PFSK-1 (cell line): Measurements from ENCODE around the gene THUMPD3. TPM values are rescaled to one million over a fixed set of nuclear protein-coding genes. Genes with fewer than 3 reads are reported as not detected.
A peak's percentile ranks its signal among the peaks of the same experiment; 100 is the strongest.

Experiments
- FOXP2 ChIP-seq: optimal IDR thresholded peaks from 2 replicates; pipeline ENCODE3; 2011; ENCODE audit warnings: borderline replicate concordance, control low read depth, inconsistent platforms; ENCODE audit not compliant: insufficient read depth; ENCODE audit errors: extremely low read length, extremely low read depth
- POLR2AphosphoS5 ChIP-seq: IDR thresholded peaks from 2 replicates; pipeline ENCODE4 v1.6.1; 2012; ENCODE audit warnings: low read depth, mild to moderate bottlenecking, control low read depth, low read length, moderate library complexity
- SIN3A ChIP-seq: IDR thresholded peaks from 2 replicates; pipeline ENCODE4 v1.6.1; 2012; ENCODE audit warnings: mild to moderate bottlenecking, low read length, moderate library complexity, borderline replicate concordance; ENCODE audit not compliant: insufficient read depth
- TAF1 ChIP-seq: IDR thresholded peaks from 2 replicates; pipeline ENCODE4 v1.6.1; 2012; ENCODE audit warnings: low read length, control low read depth, borderline replicate concordance; ENCODE audit not compliant: insufficient read depth
- polyA plus RNA-seq: library from polyadenylated mRNA; unstranded; fragments of >200 nt; gene quantifications from one replicate; pipeline ENCODE4 v1.2.1, GENCODE V29; 2012; ENCODE audit warnings: low read depth, missing spikeins; ENCODE audit not compliant: insufficient read length
- TF ChIP-seq, protein P1 (sequence below), 2 experiments: IDR thresholded peaks; 2 replicates each; pipeline versions ENCODE4 v1.6.1 to v1.8.0; 2011 to 2012; ENCODE audit warnings: low read depth in 2 of 2, low read length in 2 of 2, control low read depth in 1 of 2, inconsistent platforms in 1 of 2, mild to moderate bottlenecking in 1 of 2, moderate library complexity in 1 of 2; ENCODE audit not compliant: insufficient read depth in 1 of 2

Gene THUMPD3, protein sequence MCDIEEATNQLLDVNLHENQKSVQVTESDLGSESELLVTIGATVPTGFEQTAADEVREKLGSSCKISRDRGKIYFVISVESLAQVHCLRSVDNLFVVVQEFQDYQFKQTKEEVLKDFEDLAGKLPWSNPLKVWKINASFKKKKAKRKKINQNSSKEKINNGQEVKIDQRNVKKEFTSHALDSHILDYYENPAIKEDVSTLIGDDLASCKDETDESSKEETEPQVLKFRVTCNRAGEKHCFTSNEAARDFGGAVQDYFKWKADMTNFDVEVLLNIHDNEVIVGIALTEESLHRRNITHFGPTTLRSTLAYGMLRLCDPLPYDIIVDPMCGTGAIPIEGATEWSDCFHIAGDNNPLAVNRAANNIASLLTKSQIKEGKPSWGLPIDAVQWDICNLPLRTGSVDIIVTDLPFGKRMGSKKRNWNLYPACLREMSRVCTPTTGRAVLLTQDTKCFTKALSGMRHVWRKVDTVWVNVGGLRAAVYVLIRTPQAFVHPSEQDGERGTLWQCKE
- polyA plus RNA-seq, result 20.3 TPM

- peak; percentile 60; the same call in 1 of the 2 replicates for TF ChIP-seq SIN3A
- peak; percentile 63 for TF ChIP-seq FOXP2
- TF ChIP-seq POLR2AphosphoS5, result peak; percentile 96
- TF ChIP-seq, protein P1, sequence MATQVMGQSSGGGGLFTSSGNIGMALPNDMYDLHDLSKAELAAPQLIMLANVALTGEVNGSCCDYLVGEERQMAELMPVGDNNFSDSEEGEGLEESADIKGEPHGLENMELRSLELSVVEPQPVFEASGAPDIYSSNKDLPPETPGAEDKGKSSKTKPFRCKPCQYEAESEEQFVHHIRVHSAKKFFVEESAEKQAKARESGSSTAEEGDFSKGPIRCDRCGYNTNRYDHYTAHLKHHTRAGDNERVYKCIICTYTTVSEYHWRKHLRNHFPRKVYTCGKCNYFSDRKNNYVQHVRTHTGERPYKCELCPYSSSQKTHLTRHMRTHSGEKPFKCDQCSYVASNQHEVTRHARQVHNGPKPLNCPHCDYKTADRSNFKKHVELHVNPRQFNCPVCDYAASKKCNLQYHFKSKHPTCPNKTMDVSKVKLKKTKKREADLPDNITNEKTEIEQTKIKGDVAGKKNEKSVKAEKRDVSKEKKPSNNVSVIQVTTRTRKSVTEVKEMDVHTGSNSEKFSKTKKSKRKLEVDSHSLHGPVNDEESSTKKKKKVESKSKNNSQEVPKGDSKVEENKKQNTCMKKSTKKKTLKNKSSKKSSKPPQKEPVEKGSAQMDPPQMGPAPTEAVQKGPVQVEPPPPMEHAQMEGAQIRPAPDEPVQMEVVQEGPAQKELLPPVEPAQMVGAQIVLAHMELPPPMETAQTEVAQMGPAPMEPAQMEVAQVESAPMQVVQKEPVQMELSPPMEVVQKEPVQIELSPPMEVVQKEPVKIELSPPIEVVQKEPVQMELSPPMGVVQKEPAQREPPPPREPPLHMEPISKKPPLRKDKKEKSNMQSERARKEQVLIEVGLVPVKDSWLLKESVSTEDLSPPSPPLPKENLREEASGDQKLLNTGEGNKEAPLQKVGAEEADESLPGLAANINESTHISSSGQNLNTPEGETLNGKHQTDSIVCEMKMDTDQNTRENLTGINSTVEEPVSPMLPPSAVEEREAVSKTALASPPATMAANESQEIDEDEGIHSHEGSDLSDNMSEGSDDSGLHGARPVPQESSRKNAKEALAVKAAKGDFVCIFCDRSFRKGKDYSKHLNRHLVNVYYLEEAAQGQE (IDR thresholded peaks at IDR 0.05; ENCODE audit: insufficient read depth in 1 of 2, low read depth in 2 of 2, low read length in 2 of 2), result peak in 1 of 2 experiments; percentile 43; a peak in 1 of 4 replicates
- TF ChIP-seq TAF1, result peak; percentile 59; the same call in 1 of the 2 replicates
Measured at GRCh38 chr3:9362731-9363530, at the start of gene THUMPD3. Gene THUMPD3, plus strand, starts transcription at chr3:9363054. Its CDS starts 2,015 bp downstream, at chr3:9365069.

DNA sequence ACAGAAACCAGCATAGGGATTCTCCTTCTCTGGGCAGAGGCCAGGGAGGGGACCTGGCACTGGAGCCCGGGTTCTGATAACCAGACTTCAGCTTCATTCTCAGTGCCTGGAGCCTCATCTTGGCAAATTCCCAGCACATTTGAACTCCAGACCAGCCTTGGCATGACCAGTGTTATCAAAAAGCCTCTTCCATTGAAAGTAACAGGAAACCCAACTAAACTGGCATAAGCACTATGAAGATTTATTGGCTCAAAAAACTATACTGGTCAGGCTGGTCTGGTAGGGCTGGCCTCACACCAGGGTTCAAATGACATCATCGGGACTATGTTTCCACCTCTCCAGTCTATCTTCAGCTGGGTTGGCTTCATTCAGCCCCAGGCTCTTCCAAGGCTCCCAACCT is 48.1 kb upstream of the THUMPD3 start:
- no peak for TF ChIP-seq SIN3A
- TF ChIP-seq, protein P1 (IDR thresholded peaks at IDR 0.05; ENCODE audit: insufficient read depth in 1 of 2, low read depth in 2 of 2, low read length in 2 of 2), result no peak
- TF ChIP-seq POLR2AphosphoS5, result no peak
- TF ChIP-seq TAF1, result no peak

DNA sequence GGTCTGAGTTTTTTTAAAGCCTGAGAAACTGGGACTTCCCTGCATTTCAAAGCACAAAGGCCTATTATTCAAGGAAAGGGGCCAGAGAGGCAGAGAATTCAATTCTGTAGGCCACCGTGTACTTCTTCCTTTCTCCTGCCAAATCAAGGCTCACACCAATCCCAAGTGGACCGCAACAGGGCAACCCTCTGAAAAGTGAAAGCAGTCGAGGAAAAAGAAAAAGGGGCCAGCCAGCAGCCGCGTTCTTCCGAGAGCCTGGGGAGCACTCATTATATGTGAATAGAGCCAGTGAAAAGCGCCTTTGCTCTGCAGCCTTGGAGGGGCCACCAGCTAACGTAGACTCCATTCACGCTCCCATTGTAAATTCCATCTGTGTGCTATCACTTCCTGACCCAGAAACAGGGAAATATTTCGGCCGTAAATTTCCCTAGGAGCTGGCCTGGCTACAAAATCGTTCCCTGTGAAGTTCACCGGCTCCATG is 45.9 kb upstream of the THUMPD3 start:
- no peak for TF ChIP-seq TAF1
- TF ChIP-seq FOXP2, result no peak
- no peak for TF ChIP-seq SIN3A
- TF ChIP-seq, protein P1 (IDR thresholded peaks at IDR 0.05; ENCODE audit: insufficient read depth in 1 of 2, low read depth in 2 of 2, low read length in 2 of 2), result no peak
- no peak for TF ChIP-seq POLR2AphosphoS5

GRCh38 chr3:9322780-9323179 is 40.1 kb upstream of the THUMPD3 start:
- no peak for TF ChIP-seq POLR2AphosphoS5
- TF ChIP-seq SIN3A, result no peak
- no peak for TF ChIP-seq FOXP2
- TF ChIP-seq TAF1, result no peak
- TF ChIP-seq, protein P1 (IDR thresholded peaks at IDR 0.05; ENCODE audit: insufficient read depth in 1 of 2, low read depth in 2 of 2, low read length in 2 of 2), result no peak
